Measurements from ENCODE around the gene LHFPL6. TPM values are rescaled to one million over a fixed set of nuclear protein-coding genes. Genes with fewer than 3 reads are reported as not detected.

The LHFPL6 gene
- total and polyA plus RNA-seq, 3 donors from 2014 or later: 37.3 to 65.5 (median 52.1) TPM

DNA sequence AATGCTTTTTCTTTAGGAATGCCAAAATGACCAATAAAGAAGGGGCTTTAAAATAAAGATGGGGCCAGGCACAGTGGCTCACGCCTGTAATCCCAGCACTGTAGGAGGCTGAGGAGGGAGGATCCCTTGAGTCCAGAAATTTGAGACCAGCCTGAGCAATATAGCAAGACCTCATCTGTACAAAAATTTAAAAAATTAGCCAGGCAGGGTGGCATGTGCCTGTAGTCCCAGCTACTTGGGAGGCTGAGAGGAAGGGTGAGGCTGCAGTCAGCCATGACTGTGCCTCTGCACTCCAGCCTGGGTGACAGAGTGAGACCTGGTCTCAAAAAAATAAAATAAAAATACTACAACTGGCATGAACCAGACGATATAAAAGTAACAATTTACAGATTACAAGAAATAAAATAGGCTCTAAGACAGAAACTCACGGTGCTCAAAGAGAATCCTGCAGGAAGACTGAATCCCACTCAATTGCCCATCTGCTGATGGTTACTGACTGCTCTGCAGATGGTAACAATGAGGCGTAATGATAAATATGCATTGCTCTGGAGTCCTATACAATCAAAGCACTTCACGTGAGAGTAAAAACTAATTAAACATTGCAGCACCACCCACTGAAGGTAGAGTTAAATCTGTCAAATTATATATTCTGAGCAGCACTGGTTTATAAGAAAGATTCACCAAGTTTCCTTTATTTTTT, 93.2 kb downstream of the LHFPL6 start:
- 54 to 60% methylated on average over 5 of the region's 5 CpGs for WGBS, 2 donors
- Histone ChIP-seq H3K4me3 (no peak overlapping the region), H3K9me3 (no peaks in the 10 kb centered on the region), H3K4me1 (no peaks in the 10 kb centered on the region), H3K36me3 (ENCODE audit: low read depth, missing control alignments) (no peaks in the 10 kb centered on the region), H3K27ac (no peak overlapping the region), H3K27me3 (no peaks in the 10 kb centered on the region)
- DNase-seq: no peak
- intact Hi-C loops (cut with DNase I; ENCODE audit: low total_unique reads): no loop called here
- TF ChIP-seq, protein P1, sequence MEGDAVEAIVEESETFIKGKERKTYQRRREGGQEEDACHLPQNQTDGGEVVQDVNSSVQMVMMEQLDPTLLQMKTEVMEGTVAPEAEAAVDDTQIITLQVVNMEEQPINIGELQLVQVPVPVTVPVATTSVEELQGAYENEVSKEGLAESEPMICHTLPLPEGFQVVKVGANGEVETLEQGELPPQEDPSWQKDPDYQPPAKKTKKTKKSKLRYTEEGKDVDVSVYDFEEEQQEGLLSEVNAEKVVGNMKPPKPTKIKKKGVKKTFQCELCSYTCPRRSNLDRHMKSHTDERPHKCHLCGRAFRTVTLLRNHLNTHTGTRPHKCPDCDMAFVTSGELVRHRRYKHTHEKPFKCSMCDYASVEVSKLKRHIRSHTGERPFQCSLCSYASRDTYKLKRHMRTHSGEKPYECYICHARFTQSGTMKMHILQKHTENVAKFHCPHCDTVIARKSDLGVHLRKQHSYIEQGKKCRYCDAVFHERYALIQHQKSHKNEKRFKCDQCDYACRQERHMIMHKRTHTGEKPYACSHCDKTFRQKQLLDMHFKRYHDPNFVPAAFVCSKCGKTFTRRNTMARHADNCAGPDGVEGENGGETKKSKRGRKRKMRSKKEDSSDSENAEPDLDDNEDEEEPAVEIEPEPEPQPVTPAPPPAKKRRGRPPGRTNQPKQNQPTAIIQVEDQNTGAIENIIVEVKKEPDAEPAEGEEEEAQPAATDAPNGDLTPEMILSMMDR (IDR thresholded peaks at IDR 0.05): no peak
- TF ChIP-seq POLR2A (IDR thresholded peaks at IDR 0.05): no peak

DNA sequence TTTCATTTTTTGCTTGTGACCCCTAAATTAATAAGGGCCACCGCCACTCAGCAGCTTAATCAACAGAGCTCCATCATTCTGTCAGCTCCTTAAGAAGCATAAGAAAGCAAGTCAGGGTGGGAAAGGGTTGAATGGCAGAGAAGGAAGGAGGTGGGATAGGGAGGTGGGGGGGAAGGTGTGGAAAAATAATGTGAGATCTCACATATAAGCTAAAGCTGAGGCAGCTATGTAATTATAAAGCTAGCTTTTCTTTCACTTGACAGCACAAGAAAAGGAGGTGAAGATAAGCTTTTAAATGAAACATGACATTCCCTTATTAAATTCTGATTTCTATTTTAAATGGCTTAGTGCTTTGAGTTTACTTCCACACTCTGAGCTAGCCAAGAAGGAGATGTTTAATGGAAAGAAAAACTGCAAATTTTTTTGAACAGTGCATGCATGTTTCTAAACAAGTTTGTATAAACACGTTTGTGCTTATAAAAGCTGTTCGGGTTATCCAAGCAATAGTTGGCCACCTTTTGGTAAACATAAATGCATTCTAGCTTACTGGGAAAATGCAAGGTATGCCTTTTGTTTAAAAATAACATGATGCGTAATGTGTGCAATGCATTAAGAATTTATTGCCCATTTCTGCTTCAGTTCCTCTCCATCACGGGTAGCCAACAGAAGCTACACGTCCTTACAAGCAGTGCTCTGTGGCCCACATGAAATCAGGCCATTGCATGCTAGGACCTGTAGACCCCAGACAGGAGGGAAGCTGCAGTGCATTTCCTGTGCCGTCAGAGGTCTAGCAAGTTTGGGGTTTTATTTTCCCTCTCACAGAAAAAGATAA, 96.2 kb downstream of the LHFPL6 start:
- H3K27ac ChIP-seq: no peak overlapping the region
- no peak for DNase-seq
- no peaks in the 10 kb centered on the region for H3K36me3 ChIP-seq (ENCODE audit: low read depth, missing control alignments)
- no peak overlapping the region for H3K4me3 ChIP-seq
- H3K9me3 ChIP-seq: no peaks in the 10 kb centered on the region
- intact Hi-C loops (cut with DNase I; ENCODE audit: low total_unique reads): no loop called here
- H3K4me1 ChIP-seq: peaks cover 3% of the 10 kb centered on the region
- 64 to 70% methylated on average over 7 of the region's 7 CpGs for WGBS, 2 donors
- TF ChIP-seq, protein P1 (IDR thresholded peaks at IDR 0.05): no peak
- TF ChIP-seq POLR2A (IDR thresholded peaks at IDR 0.05): no peak
- H3K27me3 ChIP-seq: no peaks in the 10 kb centered on the region

DNA sequence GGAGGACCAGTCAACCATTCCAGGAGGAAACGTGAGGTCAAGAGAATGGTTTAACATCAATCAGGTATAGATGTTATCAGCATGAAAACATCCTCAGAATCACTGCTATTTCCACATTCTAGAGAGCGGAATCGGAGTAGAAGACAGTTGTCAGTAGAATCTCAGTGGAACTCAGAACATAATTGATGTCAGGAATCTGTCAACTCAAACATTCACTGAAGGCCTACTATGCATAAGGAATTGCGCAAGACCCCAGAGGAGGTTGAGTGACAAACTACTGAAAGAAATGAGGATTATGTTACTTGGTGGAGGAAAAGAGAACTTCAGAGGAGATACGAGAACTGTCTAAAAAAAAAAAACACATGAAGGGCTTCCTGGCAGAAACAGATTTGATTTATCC, 97.8 kb downstream of the LHFPL6 start:
- 82 to 92% methylated on average over 5 of the region's 5 CpGs for whole genome bisulfite sequencing, 2 donors
- intact Hi-C loops (cut with DNase I; ENCODE audit: low total_unique reads): no loop called here
- Histone ChIP-seq H3K27ac (no peak overlapping the region), H3K4me1 (peaks cover 7% of the 10 kb centered on the region), H3K4me3 (no peak overlapping the region), H3K36me3 (ENCODE audit: low read depth, missing control alignments) (no peaks in the 10 kb centered on the region), H3K9me3 (no peaks in the 10 kb centered on the region), H3K27me3 (no peaks in the 10 kb centered on the region)
- no peak for DNase-seq
- TF ChIP-seq POLR2A (IDR thresholded peaks at IDR 0.05): no peak
- TF ChIP-seq, protein P1 (IDR thresholded peaks at IDR 0.05): no peak

GRCh38 chr13:39503048-39503447, 99.9 kb downstream of the LHFPL6 start:
- intact Hi-C loops (cut with DNase I; ENCODE audit: low total_unique reads): no loop called here
- TF ChIP-seq, protein P1 (IDR thresholded peaks at IDR 0.05): no peak
- TF ChIP-seq POLR2A (IDR thresholded peaks at IDR 0.05): no peak
- Histone ChIP-seq H3K27ac (no peak overlapping the region), H3K4me3 (no peak overlapping the region), H3K4me1 (peaks cover 7% of the 10 kb centered on the region), H3K27me3 (no peaks in the 10 kb centered on the region), H3K36me3 (ENCODE audit: low read depth, missing control alignments) (no peaks in the 10 kb centered on the region), H3K9me3 (no peaks in the 10 kb centered on the region)
- 78 to 87% methylated on average over 3 of the region's 3 CpGs for WGBS, 2 donors
- DNase-seq: no peak
